H1 (cell line): ENCODE data around the gene FREM2. TPM values are rescaled to one million over a fixed set of nuclear protein-coding genes. Genes with fewer than 3 reads are reported as not detected.

Experiments used
- BRCA1 ChIP-seq: IDR thresholded peaks from 2 replicates; pipeline ENCODE4 v1.6.1; 2012; ENCODE audit warnings: low read depth, low read length, improper control_type of control experiment
- CTCF ChIP-seq, 3 experiments: IDR thresholded peaks; 1 replicate in 2 of 3; 2 replicates in 1 of 3; pipeline versions ENCODE4 v1.5.1 to v1.6.1; 2011; ENCODE audit warnings: low read length in 3 of 3, mild to moderate bottlenecking in 3 of 3, inconsistent platforms in 2 of 3, low read depth in 1 of 3, moderate library complexity in 1 of 3; ENCODE audit not compliant: insufficient read depth in 1 of 3; ENCODE audit errors: control extremely low read depth in 1 of 3
- NRF1 ChIP-seq: IDR thresholded peaks from 2 replicates; pipeline ENCODE4 v1.6.1; 2011; ENCODE audit warnings: mild to moderate bottlenecking, low read depth, low read length, improper control_type of control experiment
- PHF8 ChIP-seq: fragments of 200-600 bp; sonication (generic); conservative IDR thresholded peaks from 2 replicates; pipeline ENCODE4 v1.7.1; 2012; ENCODE audit warnings: low read depth, mild to moderate bottlenecking, inconsistent platforms, low read length, moderate library complexity
- RBBP5 ChIP-seq: IDR thresholded peaks from 2 replicates; pipeline ENCODE4 v1.7.1; 2012; ENCODE audit warnings: low read depth, mild to moderate bottlenecking, inconsistent platforms, low read length, moderate library complexity, borderline replicate concordance
- polyA plus RNA-seq, 7 experiments: library from polyadenylated mRNA; depleted of rRNA in 3 of 7; stranded (reverse) in 5 of 7; unstranded in 2 of 7; fragments of >200 nt in 5 of 7; fragments of 200-250 nt in 2 of 7; gene quantifications; 1 replicate in 5 of 7; 2 replicates in 1 of 7; 4 replicates in 1 of 7; pipeline versions ENCODE4 v1.2.1 to v1.2.3, GENCODE V29; 2011 to 2013; ENCODE audit warnings: missing spikeins in 2 of 7, mixed read lengths in 2 of 7
- total RNA-seq: library from RNA; stranded (reverse); fragmentation: NEBNext Ultra II Directional; extraction: Animal tissue kit (Norgen Biotek cat#: 25700); gene quantifications from 2 replicates; pipeline ENCODE4 v1.2.1, GENCODE V29; 2021

The FREM2 gene
- total and polyA plus RNA-seq, 2 of the 8 experiments (the other 6 are each of a cell fraction or from before 2014, with no cell fraction given), result 11.6 to 22.8 TPM

GRCh38 chr13:38844581-38844980, 157.7 kb downstream of the FREM2 start (continued):
- no peak for TF ChIP-seq CTCF (IDR thresholded peaks at IDR 0.05; ENCODE audit: control extremely low read depth in 1 of 3, insufficient read depth in 1 of 3, low read depth in 1 of 3, low read length in 3 of 3)
- no peak for TF ChIP-seq RBBP5
- TF ChIP-seq BRCA1, result no peak
- no peak for TF ChIP-seq PHF8
- no peak for TF ChIP-seq NRF1
